HFFc6 (cell line): Measurements from ENCODE around the gene CELA2B. TPM values are rescaled to one million over a fixed set of nuclear protein-coding genes. Genes with fewer than 3 reads are reported as not detected.
A peak's percentile ranks its signal among the peaks of the same experiment; 100 is the strongest.
"Not testable (repeated sequence)": the region's sequence is repeated elsewhere in the genome, so short reads cannot be mapped to it uniquely, and the experiment has no call there.

Experiments
- DNase-seq: peaks from one replicate; pipeline ENCODE4 v3.0.0-alpha.2; 2018
- H3K27ac Mint-ChIP-seq: 2 replicates; pipeline ENCODE4 v1.8.0; 2020; ENCODE audit warnings: mild to moderate bottlenecking, mixed read lengths
- H3K27me3 Mint-ChIP-seq: 2 replicates; pipeline ENCODE4 v1.8.0; 2021; ENCODE audit warnings: mild to moderate bottlenecking, moderate library complexity, mixed read lengths; ENCODE audit not compliant: insufficient read depth
- H3K36me3 Mint-ChIP-seq: 2 replicates; pipeline ENCODE4 v1.8.0; 2021; ENCODE audit warnings: low read depth, mixed read lengths
- H3K4me1 Mint-ChIP-seq: 2 replicates; pipeline ENCODE4 v1.8.0; 2020; ENCODE audit warnings: low read depth, mixed read lengths
- H3K4me3 Mint-ChIP-seq: 2 replicates; pipeline ENCODE4 v1.8.0; 2020; ENCODE audit warnings: mild to moderate bottlenecking, moderate library complexity, mixed read lengths
- H3K9me3 Mint-ChIP-seq: 2 replicates; pipeline ENCODE4 v1.8.0; 2020; ENCODE audit warnings: mild to moderate bottlenecking, mixed read lengths
- CTCF ChIP-seq: fragments of 200-600 bp; sonication (generic); IDR thresholded peaks from 2 replicates; pipeline ENCODE4 v1.5.0; 2021; ENCODE audit warnings: antibody characterized with exemption, mild to moderate bottlenecking
- long read RNA-seq: library from polyadenylated mRNA; unstranded; transcript quantifications from one replicate; pipeline ENCODE4 v2.0.0, GENCODE V29; 2019
- total RNA-seq, 6 experiments: library from RNA; stranded (reverse); fragmentation: NEBNext Ultra II Directional; extraction: Animal tissue kit (Norgen Biotek cat#: 25700); gene quantifications; 2 replicates in 1 of 6; 3 replicates in 5 of 6; pipeline ENCODE4 v1.2.3, GENCODE V29; 2021

CELA2B gene
- total RNA-seq: not detected
- long read RNA-seq: 0 reads

DNA sequence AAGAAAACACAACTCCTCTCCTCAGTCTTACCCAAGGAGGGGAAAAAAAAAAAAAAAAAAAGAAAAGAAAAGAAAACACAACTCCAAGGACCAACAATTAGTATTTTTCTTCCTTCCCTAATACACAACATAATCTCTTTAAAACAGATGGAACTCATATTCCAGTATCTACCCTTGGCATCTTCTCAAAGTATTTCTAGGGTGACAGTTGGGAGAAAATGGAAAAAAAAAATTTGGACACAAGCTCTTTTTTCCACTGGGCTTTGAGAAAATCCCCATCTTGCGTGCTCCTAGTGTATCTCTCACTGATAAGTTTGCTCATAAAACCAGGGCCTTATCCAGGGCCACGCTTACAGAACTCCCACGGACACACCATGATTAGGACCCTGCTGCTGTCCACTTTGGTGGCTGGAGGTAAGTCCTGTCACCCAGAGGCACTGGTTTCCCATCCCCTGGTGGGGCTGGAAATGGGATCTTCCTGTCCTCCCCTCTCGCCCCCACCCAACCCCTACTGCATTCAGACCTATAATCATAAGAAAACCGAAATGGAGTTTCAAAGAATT lies at the start of gene CELA2B:
Gene CELA2B, plus strand, starts transcription at position 353 of the 563 bp plus-strand sequence. Its CDS starts 22 bp downstream, at position 375.
- no peak within 1 kb of the TSS for H3K4me3 Mint-ChIP-seq
- no peaks in the 10 kb centered on the region for H3K36me3 Mint-ChIP-seq
- H3K27me3 Mint-ChIP-seq: peaks cover 23% of the 10 kb centered on the region
- no peak for DNase-seq
- no peaks in the 10 kb centered on the region for H3K9me3 Mint-ChIP-seq
- no peaks in the 10 kb centered on the region for H3K4me1 Mint-ChIP-seq
- TF ChIP-seq CTCF: no peak
- H3K27ac Mint-ChIP-seq: no peak within 1 kb of the TSS

DNA sequence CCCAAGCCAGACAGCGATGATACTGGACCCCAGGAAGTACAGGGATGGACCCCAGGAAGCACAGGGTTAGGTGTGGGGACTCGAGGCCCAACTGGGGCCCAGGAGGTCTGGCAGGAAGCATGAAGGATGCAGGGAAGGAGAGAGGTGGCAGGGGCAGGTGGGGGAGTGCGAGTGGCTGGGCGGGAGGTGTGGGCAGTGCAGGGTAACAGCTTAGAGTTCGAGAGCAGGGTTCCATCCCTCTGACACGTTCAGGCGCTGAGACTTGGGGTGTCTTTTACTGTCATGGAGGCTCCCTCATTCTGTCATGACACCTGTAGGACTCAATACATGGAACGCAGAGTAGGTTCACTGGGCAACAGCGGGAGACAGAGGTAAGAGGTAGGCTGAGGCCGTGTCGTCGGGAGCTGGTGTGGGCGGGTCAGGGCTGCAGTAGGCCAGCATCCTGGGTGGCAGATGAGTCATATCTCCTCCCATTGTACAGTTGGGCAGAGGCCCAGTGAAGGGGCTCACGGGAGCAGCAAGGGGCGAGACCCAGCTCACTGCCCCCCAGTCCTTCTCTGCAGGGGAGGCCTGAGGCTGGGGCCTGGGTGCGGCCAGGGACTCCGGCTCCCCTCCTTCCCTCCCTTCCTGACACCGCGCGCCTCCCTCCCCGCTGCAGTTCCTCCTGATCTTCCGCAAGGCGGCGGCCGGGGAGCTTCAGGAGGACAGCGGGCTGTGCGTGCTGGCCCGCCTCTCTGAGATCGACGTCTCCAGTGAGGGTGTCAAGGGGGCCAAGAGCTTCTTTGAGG lies 49.2 kb upstream of the CELA2B start:
- H3K4me1 Mint-ChIP-seq: peaks cover 21% of the 10 kb centered on the region
- DNase-seq: no peak
- H3K36me3 Mint-ChIP-seq: peaks cover 9% of the 10 kb centered on the region; the same call in 1 of the 2 replicates
- H3K27ac Mint-ChIP-seq: peak overlapping the region; percentile 46
- no peaks in the 10 kb centered on the region; the same call in 1 of the 2 replicates for H3K27me3 Mint-ChIP-seq
- H3K4me3 Mint-ChIP-seq: no peak overlapping the region
- no peaks in the 10 kb centered on the region for H3K9me3 Mint-ChIP-seq
- no peak for TF ChIP-seq CTCF

GRCh38 chr1:15427280-15427666 lies 48.6 kb upstream of the CELA2B start:
- Mint-ChIP-seq H3K4me3 (no peak overlapping the region), H3K4me1 (peaks cover 21% of the 10 kb centered on the region), H3K36me3 (peaks cover 9% of the 10 kb centered on the region; the same call in 1 of the 2 replicates), H3K27me3 (no peaks in the 10 kb centered on the region; the same call in 1 of the 2 replicates), H3K27ac (no peak overlapping the region), H3K9me3 (no peaks in the 10 kb centered on the region)
- no peak for DNase-seq
- no peak for TF ChIP-seq CTCF

- DNase-seq, H3K27ac Mint-ChIP-seq, H3K27me3 Mint-ChIP-seq, H3K4me3 Mint-ChIP-seq, H3K9me3 Mint-ChIP-seq, H3K36me3 Mint-ChIP-seq: not testable (repeated sequence)
- peaks cover 29% of the 10 kb centered on the region for H3K4me1 Mint-ChIP-seq
Measured at GRCh38 chr1:15428252-15428651, 47.7 kb upstream of the CELA2B start.

- Mint-ChIP-seq H3K4me3 (no peak overlapping the region), H3K27ac (no peak overlapping the region), H3K27me3 (no peaks in the 10 kb centered on the region; the same call in 1 of the 2 replicates), H3K9me3 (no peaks in the 10 kb centered on the region), H3K4me1 (peaks cover 33% of the 10 kb centered on the region), H3K36me3 (peaks cover 9% of the 10 kb centered on the region; the same call in 1 of the 2 replicates)
- no peak for TF ChIP-seq CTCF
- no peak for DNase-seq
Measured at GRCh38 chr1:15428815-15429435, 47.0 kb upstream of the CELA2B start.
